ENCODE results near the gene PPP1R12B.
"Not testable (repeated sequence)": the region's sequence is repeated elsewhere in the genome, so short reads cannot be mapped to it uniquely, and the experiment has no call there.

Gene PPP1R12B

DNA sequence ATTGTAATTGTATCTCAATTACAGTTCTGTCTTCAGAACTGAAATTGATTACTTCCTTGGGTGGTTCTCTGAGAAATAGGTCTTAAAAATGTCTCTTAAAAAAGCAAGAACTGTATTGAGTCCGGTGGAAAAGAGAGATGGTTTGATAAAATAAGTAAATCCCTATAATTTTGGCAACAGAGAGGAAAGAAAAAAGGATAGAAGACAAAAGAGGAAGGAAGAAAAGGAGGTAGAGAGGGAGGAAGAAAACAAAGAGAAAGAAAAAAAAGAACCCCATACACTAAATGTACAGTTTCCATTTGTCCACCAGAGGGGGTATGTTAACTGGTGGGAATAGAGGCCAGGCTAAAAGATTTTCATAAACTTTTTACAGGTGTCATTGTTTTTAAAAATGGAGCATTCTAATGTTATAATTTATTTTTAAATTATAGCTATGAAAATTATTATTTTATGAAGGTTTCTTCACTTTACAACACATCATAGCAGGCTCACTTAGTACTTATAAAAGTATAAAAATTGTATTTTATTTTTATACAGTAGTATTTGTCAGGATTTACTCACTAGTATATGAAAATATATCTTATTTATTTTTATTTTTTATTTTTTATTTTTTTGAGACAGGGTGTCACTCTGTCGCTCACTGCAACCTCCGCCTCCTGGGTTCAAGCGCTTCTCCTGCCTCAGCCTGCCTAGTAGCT is 4.7 kb upstream of the PPP1R12B start:
- in situ Hi-C loops (cut with MboI; ENCODE audit: low sequenced_read_pairs): no loop called here

GRCh38 chr1:202348005-202348508 is 442 bp upstream of the PPP1R12B start:
- in situ Hi-C loops (cut with MboI; ENCODE audit: low sequenced_read_pairs): no loop called here

DNA sequence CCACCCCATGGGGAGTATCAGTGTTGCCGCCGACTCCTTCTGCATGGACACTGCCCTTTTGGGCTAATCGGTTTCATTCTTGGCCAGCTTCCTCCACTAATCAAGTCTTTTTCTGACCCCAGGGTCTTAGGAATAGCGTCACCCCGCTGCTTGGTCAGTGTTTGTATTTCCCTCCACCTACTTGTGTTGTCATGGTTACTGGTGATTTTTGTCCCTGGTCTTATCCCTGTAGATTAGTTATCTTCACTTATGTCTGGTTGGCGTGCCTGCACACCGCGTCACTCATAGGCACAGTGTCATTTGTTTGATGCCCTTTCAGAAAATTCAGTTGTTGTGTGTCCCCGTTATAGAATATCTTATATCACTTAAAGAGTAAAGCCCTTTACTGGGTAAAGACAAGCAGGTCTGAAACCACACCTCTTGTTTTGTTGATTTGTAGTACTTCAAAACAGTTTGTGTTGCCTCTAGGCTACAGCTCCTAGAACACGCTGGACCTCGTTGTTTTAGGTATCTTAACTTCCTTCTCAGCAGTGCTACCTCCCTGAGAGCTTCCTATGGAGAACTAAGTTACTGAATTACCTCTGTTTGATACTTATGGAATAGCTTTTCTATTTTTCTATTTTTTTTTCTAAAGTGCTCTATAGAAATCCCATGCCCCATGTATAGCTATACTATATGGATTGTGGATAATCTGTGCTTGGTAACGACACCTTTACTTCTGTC is 868 bp downstream of the PPP1R12B start:
- in situ Hi-C loops (cut with MboI; ENCODE audit: low sequenced_read_pairs): no loop called here

GRCh38 chr1:202351725-202352124 is 3.2 kb downstream of the PPP1R12B start:
- in situ Hi-C loops (cut with MboI; ENCODE audit: low sequenced_read_pairs): no loop called here

DNA sequence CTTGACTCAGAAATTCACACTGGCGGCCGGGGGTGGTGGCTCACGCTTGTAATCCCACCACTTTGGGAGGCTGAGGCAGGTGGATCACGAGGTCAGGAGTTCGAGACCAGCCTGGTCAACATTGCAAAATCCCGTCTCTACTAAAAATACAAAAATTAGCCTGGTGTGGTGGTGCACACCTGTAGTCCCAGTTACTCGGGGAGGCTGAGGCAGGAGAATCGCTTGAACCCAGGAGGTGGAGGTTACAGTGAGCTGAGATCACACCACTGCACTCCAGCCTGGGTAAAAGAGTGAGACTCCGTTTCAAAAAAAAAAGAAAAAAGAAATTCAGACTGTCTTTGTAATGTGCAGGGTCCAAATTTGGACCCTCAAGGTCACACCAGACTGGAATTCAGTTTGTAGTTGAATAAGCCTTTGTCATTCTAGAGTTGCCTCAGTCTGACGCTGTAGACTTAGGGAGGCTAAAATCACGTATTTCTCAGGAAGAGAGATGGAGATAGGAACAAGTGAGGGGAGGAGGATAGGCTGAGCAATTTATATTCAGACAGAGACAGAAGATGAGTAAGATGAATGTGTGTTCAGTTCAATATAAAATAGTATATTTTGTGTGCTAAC is 4.2 kb downstream of the PPP1R12B start:
- in situ Hi-C loops (cut with MboI; ENCODE audit: low sequenced_read_pairs): not testable (repeated sequence)

- in situ Hi-C loops (cut with MboI; ENCODE audit: low sequenced_read_pairs): no loop called here
Observed at GRCh38 chr1:202355944-202356553, 7.5 kb downstream of the PPP1R12B start.

DNA sequence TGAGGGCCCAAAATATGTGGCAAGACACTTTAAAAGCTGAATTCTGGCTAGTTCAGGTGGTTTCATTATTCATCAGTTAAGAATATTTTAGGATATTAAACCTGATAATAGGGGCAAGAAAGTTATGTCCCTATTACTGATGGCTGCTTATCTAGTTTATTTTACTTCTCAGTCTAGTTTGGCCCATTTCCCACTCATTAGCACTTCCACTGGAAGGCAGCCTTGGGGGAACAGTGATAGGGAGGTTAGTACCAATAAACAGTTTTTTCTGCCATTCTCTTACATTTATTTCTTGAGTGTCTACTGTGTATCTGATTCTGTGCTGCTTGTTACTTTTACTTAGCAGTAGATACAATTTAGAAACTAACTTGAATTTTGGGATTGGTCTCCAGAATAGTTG is 9.0 kb downstream of the PPP1R12B start:
- in situ Hi-C loops (cut with MboI; ENCODE audit: low sequenced_read_pairs): no loop called here

- in situ Hi-C loops (cut with MboI; ENCODE audit: low sequenced_read_pairs): no loop called here
Observed at GRCh38 chr1:202361224-202361623, 12.7 kb downstream of the PPP1R12B start.

DNA sequence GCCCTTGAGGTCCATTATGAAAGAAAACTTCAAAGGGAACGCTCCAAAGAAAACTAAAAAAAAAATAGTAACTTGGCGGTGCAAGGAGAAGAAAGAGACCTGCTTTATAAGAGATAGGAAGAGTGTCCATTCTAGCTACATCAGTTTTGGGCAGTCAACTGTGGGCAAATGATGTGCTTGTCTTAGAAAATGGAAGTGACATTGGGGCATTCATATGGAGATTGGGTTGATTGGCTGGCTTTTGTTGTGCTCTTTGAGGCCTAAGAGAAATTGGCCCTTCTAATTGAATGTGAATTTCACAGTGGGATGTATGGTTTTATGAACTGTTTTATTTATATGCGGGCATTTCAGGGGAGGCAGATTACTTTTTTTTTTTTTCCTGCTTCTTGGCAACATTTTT is 13.2 kb downstream of the PPP1R12B start:
- in situ Hi-C loops (cut with MboI; ENCODE audit: low sequenced_read_pairs): no loop called here

GRCh38 chr1:202362212-202362611 is 13.7 kb downstream of the PPP1R12B start:
- in situ Hi-C loops (cut with MboI; ENCODE audit: low sequenced_read_pairs): no loop called here

- in situ Hi-C loops (cut with MboI; ENCODE audit: low sequenced_read_pairs): no loop called here
Observed at GRCh38 chr1:202365092-202365815, 16.8 kb downstream of the PPP1R12B start.

DNA sequence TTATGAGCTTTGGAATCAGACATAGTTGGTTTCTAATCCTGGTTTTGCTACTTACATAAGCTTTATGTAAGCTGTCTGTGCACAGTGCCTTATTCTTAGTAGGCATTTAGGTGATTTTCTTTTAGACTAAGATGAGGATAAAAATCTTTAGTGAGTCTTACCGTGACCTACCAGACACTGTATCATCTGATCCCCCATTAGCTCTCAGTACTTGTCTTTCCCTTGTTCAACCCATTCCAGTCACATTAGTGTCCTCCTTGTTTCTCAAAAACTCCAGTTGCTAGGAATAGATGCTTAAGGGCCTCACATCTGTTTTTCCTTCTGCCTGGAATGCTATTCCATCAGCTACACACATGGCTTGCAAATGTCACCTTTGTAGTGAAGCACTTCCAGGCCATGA is 18.8 kb downstream of the PPP1R12B start:
- in situ Hi-C loops (cut with MboI; ENCODE audit: low sequenced_read_pairs): no loop called here

GRCh38 chr1:202370906-202371305 is 22.4 kb downstream of the PPP1R12B start:
- in situ Hi-C loops (cut with MboI; ENCODE audit: low sequenced_read_pairs): not testable (repeated sequence)

DNA sequence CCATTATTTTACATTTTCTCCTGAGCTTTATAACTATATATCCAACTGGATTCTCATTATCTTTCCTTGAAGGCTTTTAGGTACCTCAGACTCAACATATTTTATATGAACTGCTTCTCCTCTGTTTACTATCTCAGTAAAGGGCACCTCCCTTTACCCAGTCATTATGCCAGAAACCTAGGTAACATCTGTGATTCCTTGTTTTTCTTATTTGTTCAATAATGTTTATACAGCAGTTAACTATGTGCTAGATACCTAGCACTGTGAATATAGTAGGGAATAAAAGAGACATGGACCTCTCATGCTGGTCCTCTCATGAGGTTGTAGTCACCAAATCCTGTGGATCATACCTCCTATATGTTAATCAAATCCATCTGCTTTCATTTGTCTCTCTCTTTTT is 25.6 kb downstream of the PPP1R12B start:
- in situ Hi-C loops (cut with MboI; ENCODE audit: low sequenced_read_pairs): no loop called here

- in situ Hi-C loops (cut with MboI; ENCODE audit: low sequenced_read_pairs): not testable (repeated sequence)
Observed at GRCh38 chr1:202375175-202375574, 26.7 kb downstream of the PPP1R12B start.

DNA sequence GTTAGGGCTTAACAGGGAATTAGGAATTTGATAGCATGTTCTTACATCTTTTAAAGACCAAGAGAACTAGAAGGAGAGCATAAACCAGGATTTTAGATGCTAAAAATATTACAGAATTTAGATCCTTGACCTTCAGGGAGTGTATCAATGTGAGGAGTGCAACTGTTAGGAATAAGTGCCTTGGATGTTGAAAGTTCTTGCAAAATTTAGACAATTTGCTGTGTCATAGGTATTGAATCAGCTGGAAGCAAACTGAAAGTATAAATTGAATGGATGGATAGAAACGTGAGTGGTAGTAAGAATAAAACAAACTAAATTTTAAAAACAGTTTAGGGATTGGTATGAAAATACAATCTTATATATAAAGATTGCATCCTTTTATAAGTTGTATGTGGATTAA is 27.7 kb downstream of the PPP1R12B start:
- in situ Hi-C loops (cut with MboI; ENCODE audit: low sequenced_read_pairs): no loop called here

- in situ Hi-C loops (cut with MboI; ENCODE audit: low sequenced_read_pairs): not testable (repeated sequence)
Observed at GRCh38 chr1:202379884-202380529, 31.5 kb downstream of the PPP1R12B start.

DNA sequence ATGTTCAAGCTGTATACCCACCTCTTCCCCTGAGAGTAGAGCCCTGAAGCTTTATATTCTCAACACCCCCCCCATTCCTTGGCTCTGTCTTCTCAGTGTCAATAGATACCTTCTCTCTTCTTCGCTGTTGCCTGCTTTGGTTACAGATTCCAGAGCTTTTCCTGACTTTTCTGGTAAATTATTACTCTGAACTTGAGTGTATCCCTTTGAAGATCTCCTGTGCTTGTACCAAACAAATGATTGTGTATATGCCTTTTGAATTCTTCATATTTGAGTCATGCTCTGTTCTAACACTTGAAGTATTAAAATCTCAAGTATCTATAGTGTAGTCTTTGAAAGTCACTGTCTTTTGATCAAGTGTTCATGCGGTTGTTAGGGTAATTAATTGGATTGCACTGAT is 32.0 kb downstream of the PPP1R12B start:
- in situ Hi-C loops (cut with MboI; ENCODE audit: low sequenced_read_pairs): not testable (repeated sequence)

GRCh38 chr1:202381867-202382266 is 33.4 kb downstream of the PPP1R12B start:
- in situ Hi-C loops (cut with MboI; ENCODE audit: low sequenced_read_pairs): not testable (repeated sequence)

DNA sequence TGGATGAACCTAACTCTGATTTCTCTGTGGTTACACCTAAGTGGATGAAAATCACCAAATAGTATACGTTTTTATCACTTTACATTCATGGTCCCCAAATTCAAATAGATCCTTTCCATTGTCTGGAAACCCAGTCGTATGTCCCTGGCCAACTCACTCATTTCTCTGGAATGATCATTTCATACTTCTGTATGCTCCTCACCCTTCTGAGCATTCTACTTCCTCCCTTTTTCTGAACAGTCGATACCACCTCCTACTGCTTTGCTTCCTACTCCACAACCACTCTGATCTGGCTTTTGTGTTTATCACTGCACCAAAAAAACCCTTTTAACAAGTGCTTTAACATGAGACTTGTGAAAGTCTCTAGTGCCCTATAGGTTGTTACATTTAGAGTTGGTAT is 47.3 kb downstream of the PPP1R12B start:
- in situ Hi-C loops (cut with MboI; ENCODE audit: low sequenced_read_pairs): not testable (repeated sequence)

All from hTERT RPE-1 (cell line).